ENCODE results near the gene PANX2.
"Not testable (repeated sequence)": the region's sequence is repeated elsewhere in the genome, so short reads cannot be mapped to it uniquely, and the experiment has no call there.

PANX2 gene

DNA sequence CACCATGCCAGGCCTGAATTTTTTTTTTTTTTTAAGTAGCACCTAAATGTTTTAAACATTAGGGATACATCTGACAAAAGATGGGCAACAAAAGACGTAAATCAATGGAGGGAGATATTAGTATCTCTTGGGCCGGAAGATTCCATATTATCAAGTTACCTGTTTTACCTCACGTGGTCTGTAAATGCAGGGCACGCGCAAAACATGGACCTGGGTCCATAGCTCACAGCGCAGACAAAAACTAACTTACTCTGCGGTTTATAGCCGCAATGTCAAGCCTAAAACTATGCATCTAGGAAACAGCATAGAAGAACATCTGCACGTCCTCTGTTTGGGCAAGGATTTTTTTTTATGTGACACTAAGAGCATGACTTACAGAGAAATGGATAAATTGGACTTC lies 31.5 kb upstream of the PANX2 start:
- no peaks in the 10 kb centered on the region for H3K9me3 ChIP-seq (ENCODE audit: control insufficient read depth, low read length)
- H3K36me3 ChIP-seq (ENCODE audit: control insufficient read depth, insufficient read depth, low read length), result no peaks in the 10 kb centered on the region
- no peak overlapping the region for H3K27ac ChIP-seq (ENCODE audit: low read depth, low read length, severe bottlenecking)
- H3K4me3 ChIP-seq (ENCODE audit: extremely low read depth, insufficient read depth, low read length, poor library complexity, severe bottlenecking), result no peak overlapping the region
- H3K4me1 ChIP-seq (ENCODE audit: control insufficient read depth, insufficient read depth, low read length, poor library complexity, severe bottlenecking), result no peaks in the 10 kb centered on the region
- 90 to 94% methylated on average over 9 of the region's 9 CpGs for WGBS, 2 experiments (ENCODE audit: insufficient coverage in 2 of 2)

DNA sequence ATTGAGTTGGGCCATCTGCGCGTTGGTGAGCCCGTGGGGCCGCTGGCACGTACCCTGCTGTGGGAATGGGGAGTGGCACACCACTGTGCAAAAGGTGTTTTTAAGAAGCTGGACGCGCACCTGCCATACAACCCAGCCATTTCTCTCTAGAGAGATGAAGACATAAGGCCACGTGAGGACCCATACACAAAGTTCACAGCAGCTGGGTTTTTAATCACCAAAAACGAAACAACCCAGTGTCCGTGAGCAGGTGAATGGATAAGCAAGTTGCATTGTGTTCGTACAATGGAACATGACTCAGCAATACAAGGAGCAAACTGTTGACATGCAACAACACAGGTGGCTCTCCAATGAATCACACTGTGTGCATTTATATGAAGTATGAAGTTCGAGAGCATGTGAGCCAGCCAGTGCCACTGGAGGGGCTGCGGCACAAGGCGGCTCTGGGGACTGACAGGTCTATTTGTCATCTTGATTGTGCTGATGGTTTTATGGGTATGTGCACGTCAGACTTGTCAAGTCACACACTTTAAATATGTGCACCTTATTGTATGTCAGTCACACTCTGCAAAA lies 30.6 kb upstream of the PANX2 start:
- Histone ChIP-seq H3K9me3 (ENCODE audit: control insufficient read depth, low read length) (no peaks in the 10 kb centered on the region), H3K36me3 (ENCODE audit: control insufficient read depth, insufficient read depth, low read length) (no peaks in the 10 kb centered on the region), H3K4me3 (ENCODE audit: extremely low read depth, insufficient read depth, low read length, poor library complexity, severe bottlenecking) (no peak overlapping the region), H3K4me1 (ENCODE audit: control insufficient read depth, insufficient read depth, low read length, poor library complexity, severe bottlenecking) (no peaks in the 10 kb centered on the region), H3K27ac (ENCODE audit: low read depth, low read length, severe bottlenecking) (no peak overlapping the region)
- WGBS, 2 experiments (ENCODE audit: insufficient coverage in 2 of 2), result 90 to 93% methylated on average over 12 to 13 of the region's 15 CpGs

DNA sequence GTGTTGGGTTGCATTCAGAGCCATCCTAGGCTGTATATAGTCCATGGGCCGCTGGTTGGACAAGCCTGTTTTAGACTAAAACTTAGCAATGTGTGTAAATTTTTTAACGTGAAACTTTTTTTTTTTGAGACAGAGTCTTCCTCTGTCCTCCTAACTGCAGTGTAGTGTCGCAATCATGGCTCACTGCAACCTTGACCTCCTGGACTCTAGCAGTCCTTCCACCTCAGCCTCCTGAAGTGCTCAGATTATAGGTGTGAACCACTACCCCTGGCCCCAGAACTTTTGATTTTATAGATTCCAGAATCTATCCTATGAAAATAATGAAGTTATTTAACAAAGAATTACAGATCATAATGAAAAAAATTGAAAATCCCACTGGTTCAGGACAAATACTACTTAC lies 29.9 kb upstream of the PANX2 start:
- Histone ChIP-seq H3K27ac (ENCODE audit: low read depth, low read length, severe bottlenecking) (no peak overlapping the region), H3K4me3 (ENCODE audit: extremely low read depth, insufficient read depth, low read length, poor library complexity, severe bottlenecking) (no peak overlapping the region), H3K36me3 (ENCODE audit: control insufficient read depth, insufficient read depth, low read length) (no peaks in the 10 kb centered on the region), H3K9me3 (ENCODE audit: control insufficient read depth, low read length) (no peaks in the 10 kb centered on the region), H3K4me1 (ENCODE audit: control insufficient read depth, insufficient read depth, low read length, poor library complexity, severe bottlenecking) (no peaks in the 10 kb centered on the region)
- 94 to 96% methylated on average over 3 of the region's 3 CpGs for WGBS, 2 experiments (ENCODE audit: insufficient coverage in 2 of 2)

DNA sequence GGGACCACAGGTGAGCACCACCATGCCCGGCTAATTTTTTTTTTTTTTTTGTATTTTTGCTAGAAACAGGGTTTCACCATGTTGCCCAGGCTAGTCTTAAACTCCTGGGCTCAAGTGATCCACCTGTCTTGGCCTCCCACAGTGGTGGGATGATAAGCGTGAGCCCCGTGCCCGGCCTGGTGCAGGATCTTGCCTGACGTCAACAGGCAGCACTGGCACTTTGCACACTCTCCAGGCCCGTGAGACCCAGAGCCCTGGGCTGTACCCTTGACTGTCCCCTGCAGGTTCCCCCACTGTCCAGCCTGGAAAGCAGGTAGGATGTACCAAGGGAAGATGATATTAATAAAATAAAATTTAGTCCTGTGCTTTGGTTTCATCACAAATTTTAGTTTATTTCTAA lies 29.1 kb upstream of the PANX2 start:
- 60 to 93% methylated on average over 1 to 3 of the region's 6 CpGs for WGBS, 2 experiments (ENCODE audit: insufficient coverage in 2 of 2)
- Histone ChIP-seq H3K36me3 (ENCODE audit: control insufficient read depth, insufficient read depth, low read length) (no peaks in the 10 kb centered on the region), H3K9me3 (ENCODE audit: control insufficient read depth, low read length) (no peaks in the 10 kb centered on the region), H3K4me3 (ENCODE audit: extremely low read depth, insufficient read depth, low read length, poor library complexity, severe bottlenecking) (no peak overlapping the region), H3K27ac (ENCODE audit: low read depth, low read length, severe bottlenecking) (no peak overlapping the region), H3K4me1 (ENCODE audit: control insufficient read depth, insufficient read depth, low read length, poor library complexity, severe bottlenecking) (no peaks in the 10 kb centered on the region)

DNA sequence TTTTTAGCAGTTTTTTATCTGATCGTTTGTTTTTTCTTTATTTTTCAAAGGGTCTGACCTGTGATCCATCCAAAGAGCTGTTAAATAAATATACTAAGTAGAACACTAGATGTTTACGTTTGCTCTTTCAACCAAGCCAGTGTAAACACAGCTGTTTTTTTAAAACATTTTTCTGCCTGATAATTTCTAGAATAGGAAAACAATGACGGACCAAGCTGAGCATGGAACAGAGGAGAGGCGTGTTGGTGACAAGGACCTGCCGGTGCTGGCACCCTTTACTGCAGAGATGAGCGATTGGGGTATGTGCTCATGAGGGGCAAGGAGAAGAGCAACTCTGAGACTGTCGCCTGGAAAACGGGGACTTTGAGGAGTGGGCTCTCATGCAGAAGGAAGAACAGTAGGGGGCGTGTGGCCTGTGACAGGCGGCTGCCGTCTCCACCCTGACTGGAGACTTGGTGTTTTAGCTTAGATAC lies 28.6 kb upstream of the PANX2 start:
- H3K9me3 ChIP-seq (ENCODE audit: control insufficient read depth, low read length), result no peaks in the 10 kb centered on the region
- H3K4me1 ChIP-seq (ENCODE audit: control insufficient read depth, insufficient read depth, low read length, poor library complexity, severe bottlenecking), result no peaks in the 10 kb centered on the region
- H3K27ac ChIP-seq (ENCODE audit: low read depth, low read length, severe bottlenecking), result no peak overlapping the region
- H3K4me3 ChIP-seq (ENCODE audit: extremely low read depth, insufficient read depth, low read length, poor library complexity, severe bottlenecking), result no peak overlapping the region
- 32 to 35% methylated on average over 9 to 10 of the region's 11 CpGs for WGBS, 2 experiments (ENCODE audit: insufficient coverage in 2 of 2)
- no peaks in the 10 kb centered on the region for H3K36me3 ChIP-seq (ENCODE audit: control insufficient read depth, insufficient read depth, low read length)

DNA sequence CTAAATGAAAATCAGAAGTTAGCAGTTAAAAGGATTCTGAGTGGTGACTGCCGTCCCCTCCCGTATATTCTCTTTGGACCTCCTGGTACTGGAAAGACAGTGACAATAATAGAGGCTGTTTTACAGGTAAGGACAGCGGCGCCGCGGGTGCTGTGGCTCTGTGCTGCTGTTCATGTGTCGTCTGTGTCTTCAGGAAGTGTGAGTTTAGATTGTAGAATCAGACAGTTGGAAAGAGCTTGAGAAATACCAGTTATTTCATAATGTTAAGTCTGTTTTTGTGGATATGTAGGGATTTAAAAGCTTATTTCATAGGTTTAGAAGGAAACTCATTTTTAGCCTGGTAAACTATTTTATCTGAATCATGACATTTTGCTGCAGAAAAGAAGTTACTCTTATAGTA lies 27.4 kb upstream of the PANX2 start:
- H3K4me3 ChIP-seq (ENCODE audit: extremely low read depth, insufficient read depth, low read length, poor library complexity, severe bottlenecking), result no peak overlapping the region
- WGBS, 2 experiments (ENCODE audit: insufficient coverage in 2 of 2), result 99% methylated on average over 7 of the region's 7 CpGs
- no peaks in the 10 kb centered on the region for H3K4me1 ChIP-seq (ENCODE audit: control insufficient read depth, insufficient read depth, low read length, poor library complexity, severe bottlenecking)
- no peak overlapping the region for H3K27ac ChIP-seq (ENCODE audit: low read depth, low read length, severe bottlenecking)
- H3K36me3 ChIP-seq (ENCODE audit: control insufficient read depth, insufficient read depth, low read length), result no peaks in the 10 kb centered on the region
- H3K9me3 ChIP-seq (ENCODE audit: control insufficient read depth, low read length), result no peaks in the 10 kb centered on the region

DNA sequence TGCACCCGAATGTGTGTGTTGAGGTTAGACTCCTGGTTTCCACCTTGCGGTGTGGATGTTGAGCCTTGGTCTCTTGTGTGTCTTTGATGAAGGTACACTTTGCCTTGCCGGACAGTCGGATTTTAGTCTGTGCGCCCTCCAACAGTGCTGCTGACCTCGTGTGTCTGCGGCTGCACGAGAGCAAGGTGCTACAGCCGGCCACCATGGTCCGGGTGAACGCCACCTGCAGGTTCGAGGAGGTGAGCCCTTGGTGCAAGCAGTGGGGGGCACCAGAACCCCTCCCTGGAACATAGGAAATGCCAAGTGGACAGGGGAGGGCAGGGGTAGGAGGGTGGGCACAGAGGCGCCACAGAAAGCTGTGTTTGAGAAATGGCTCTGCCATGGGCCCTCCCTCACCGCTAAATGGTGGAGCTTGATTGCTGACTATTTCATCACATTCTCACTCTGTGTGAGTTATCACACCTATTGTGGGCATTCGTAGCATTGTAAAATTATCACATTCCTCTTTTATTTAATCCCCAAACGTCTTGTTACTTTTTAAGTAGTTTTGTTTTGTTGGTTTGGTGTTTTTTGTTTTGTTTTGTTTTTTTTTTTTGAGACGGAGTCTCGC lies 26.4 kb upstream of the PANX2 start:
- Histone ChIP-seq H3K36me3 (ENCODE audit: control insufficient read depth, insufficient read depth, low read length) (no peaks in the 10 kb centered on the region), H3K27ac (ENCODE audit: low read depth, low read length, severe bottlenecking) (no peak overlapping the region)
- 86 to 94% methylated on average over 7 to 14 of the region's 18 CpGs for WGBS, 2 experiments (ENCODE audit: insufficient coverage in 2 of 2)

DNA sequence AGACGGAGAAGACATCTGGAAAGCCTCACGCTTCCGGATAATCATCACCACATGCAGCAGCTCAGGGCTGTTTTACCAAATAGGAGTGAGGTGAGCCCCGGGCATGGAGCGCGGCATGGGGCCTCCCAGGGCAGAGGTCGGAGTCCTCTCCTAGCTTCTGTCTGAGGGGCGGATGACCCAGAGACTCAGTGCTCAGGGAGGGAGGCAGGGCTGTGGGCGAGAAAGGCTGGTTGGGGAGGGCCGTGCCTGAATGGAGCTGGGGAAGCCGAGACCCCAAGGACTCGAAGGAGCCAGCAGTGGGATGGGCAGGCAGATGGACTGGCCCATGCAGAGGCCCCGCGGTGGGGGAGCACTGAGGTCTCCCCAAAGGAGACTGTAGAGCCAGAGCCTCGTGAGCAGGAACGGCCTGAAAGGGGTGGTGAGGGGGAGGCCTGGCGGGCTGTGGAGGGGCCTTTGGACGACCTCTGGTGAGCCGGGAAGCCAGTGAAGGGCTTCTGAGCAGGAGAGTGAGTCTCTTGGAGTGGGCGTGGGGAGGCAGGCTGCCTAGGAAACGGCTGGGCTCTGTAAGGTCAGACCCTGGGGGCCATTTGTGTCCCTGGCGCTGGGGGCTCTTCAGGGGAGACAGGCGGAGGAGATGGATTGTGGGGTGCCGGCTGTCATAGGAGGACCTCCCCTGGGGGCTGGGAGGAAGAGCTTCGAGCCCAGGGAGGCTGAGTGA lies 24.7 kb upstream of the PANX2 start:
- no peaks in the 10 kb centered on the region for H3K9me3 ChIP-seq (ENCODE audit: control insufficient read depth, low read length)
- H3K4me3 ChIP-seq (ENCODE audit: extremely low read depth, insufficient read depth, low read length, poor library complexity, severe bottlenecking), result no peak overlapping the region
- no peaks in the 10 kb centered on the region for H3K4me1 ChIP-seq (ENCODE audit: control insufficient read depth, insufficient read depth, low read length, poor library complexity, severe bottlenecking)
- 81 to 85% methylated on average over 22 to 24 of the region's 25 CpGs for WGBS, 2 experiments (ENCODE audit: insufficient coverage in 2 of 2)
- no peak overlapping the region for H3K27ac ChIP-seq (ENCODE audit: low read depth, low read length, severe bottlenecking)
- no peaks in the 10 kb centered on the region for H3K36me3 ChIP-seq (ENCODE audit: control insufficient read depth, insufficient read depth, low read length)

More for the DNA sequence above, 26.4 kb upstream of the PANX2 start:
- Histone ChIP-seq H3K4me1 (ENCODE audit: control insufficient read depth, insufficient read depth, low read length, poor library complexity, severe bottlenecking) (no peaks in the 10 kb centered on the region), H3K9me3 (ENCODE audit: control insufficient read depth, low read length) (no peaks in the 10 kb centered on the region), H3K4me3 (ENCODE audit: extremely low read depth, insufficient read depth, low read length, poor library complexity, severe bottlenecking) (no peak overlapping the region)

DNA sequence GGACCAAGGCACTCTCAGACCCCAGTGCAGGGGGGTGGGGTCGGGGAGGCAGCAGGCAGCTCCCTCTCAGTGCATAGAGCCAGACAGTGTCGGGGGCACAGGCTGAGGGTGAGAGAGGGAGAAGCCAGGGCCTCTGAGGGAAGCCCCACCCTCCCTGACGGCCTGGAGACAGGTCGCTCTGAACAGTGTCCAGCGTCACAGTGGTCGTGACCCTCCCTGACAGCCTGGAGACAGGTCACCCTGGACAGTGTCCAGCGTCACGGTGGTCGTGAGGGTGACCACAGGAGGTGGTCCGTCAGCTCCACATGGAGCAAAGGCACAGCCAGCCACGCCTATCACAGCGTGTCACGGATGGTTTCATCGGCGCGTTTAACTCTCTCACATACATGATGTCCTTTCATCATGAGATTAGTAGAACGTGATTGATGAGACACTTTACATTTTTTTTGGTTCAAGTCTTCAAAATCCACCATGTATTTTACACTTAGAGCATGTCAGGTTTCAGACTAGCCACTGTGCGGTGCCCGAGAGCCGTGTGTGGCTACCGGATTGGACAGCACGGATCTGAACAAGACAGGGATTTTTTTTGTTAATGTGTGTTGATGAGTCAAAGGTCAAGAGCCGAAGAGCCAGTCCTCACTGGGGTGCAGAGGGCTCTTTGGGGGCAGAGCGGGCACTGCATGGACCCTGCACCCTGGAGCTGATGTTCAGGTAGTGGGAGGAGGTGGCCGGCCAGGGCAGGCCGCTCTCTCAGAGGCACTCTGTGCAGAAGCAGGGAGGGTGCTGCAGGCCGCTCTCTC lies 23.9 kb upstream of the PANX2 start:
- no peak overlapping the region for H3K27ac ChIP-seq (ENCODE audit: low read depth, low read length, severe bottlenecking)
- WGBS, 2 experiments (ENCODE audit: insufficient coverage in 2 of 2), result 88 to 91% methylated on average over 15 to 23 of the region's 27 CpGs
- no peaks in the 10 kb centered on the region for H3K9me3 ChIP-seq (ENCODE audit: control insufficient read depth, low read length)
- H3K36me3 ChIP-seq (ENCODE audit: control insufficient read depth, insufficient read depth, low read length), result no peaks in the 10 kb centered on the region
- H3K4me1 ChIP-seq (ENCODE audit: control insufficient read depth, insufficient read depth, low read length, poor library complexity, severe bottlenecking), result no peaks in the 10 kb centered on the region
- H3K4me3 ChIP-seq (ENCODE audit: extremely low read depth, insufficient read depth, low read length, poor library complexity, severe bottlenecking), result no peak overlapping the region

DNA sequence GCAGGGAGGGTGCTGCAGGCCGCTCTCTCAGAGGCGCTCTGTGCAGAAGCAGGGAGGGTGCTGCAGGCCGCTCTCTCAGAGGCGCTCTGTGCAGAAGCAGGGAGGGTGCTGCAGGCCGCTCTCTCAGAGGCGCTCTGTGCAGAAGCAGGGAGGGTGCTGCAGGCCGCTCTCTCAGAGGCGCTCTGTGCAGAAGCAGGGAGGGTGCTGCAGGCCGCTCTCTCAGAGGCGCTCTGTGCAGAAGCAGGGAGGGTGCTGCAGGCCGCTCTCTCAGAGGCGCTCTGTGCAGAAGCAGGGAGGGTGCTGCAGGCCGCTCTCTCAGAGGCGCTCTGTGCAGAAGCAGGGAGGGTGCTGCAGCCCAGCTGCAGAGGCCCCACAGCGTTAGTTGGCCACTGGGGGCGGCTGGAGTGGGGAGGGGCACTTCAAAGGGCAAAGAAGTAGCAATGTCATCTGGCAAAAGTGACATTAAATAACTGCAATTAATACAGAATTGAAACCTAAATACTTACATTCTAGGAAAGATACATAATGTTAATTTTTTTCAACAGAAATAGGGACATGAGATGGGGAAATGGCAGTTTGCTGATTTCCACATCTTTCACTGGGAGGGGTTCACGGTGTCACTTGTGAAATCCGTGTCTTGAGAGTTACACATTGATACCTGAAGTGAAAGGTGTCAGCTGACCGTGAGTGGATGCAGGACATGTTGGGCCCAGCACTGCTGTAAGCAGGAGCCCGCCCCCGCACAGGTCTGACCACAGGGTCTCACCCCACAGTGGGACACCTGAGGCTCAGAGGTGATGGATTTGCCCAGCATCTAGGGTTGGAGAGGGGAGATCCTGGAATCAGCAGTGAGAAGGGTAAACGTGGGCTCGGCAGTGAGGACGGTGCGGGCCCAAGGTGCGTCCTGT lies 23.0 kb upstream of the PANX2 start:
- H3K9me3 ChIP-seq (ENCODE audit: control insufficient read depth, low read length); H3K36me3 ChIP-seq (ENCODE audit: control insufficient read depth, insufficient read depth, low read length); H3K4me1 ChIP-seq (ENCODE audit: control insufficient read depth, insufficient read depth, low read length, poor library complexity, severe bottlenecking); H3K4me3 ChIP-seq (ENCODE audit: extremely low read depth, insufficient read depth, low read length, poor library complexity, severe bottlenecking); H3K27ac ChIP-seq (ENCODE audit: low read depth, low read length, severe bottlenecking): not testable (repeated sequence)
- WGBS, 2 experiments (ENCODE audit: insufficient coverage in 2 of 2), result 90 to 95% methylated on average over 8 to 10 of the region's 26 CpGs
